Suprapubic skin (tissue), 4 donors: ENCODE data around the gene PDCD10. TPM values are rescaled to one million over a fixed set of nuclear protein-coding genes. Genes with fewer than 3 reads are reported as not detected.

ENCODE experiments used
- DNase-seq, 2 donors: peaks; one replicate each; pipeline ENCODE4 v3.0.0-alpha.2; 2019; ENCODE audit warnings: low spot score in 2 of 2
- H3K27ac ChIP-seq: fragments of 200-600 bp; sonication (generic); one replicate; pipeline ENCODE4 v1.5.1; 2019
- H3K27me3 ChIP-seq: fragments of 200-600 bp; sonication (generic); one replicate; pipeline ENCODE4 v1.5.1; 2019
- H3K36me3 ChIP-seq: fragments of 200-600 bp; sonication (generic); one replicate; pipeline ENCODE4 v1.5.1; 2019
- H3K4me1 ChIP-seq: fragments of 200-600 bp; sonication (generic); one replicate; pipeline ENCODE4 v1.5.1; 2019
- H3K4me3 ChIP-seq: fragments of 200-600 bp; sonication (generic); one replicate; pipeline ENCODE4 v1.5.1; 2019; ENCODE audit warnings: mild to moderate bottlenecking
- H3K9me3 ChIP-seq: fragments of 200-600 bp; sonication (generic); one replicate; pipeline ENCODE4 v1.5.1; 2019
- EP300 ChIP-seq: sonication (generic); formaldehyde crosslinking; IDR thresholded peaks from one replicate; pipeline ENCODE4 v1.6.1; 2017; ENCODE audit warnings: antibody characterized with exemption
- POLR2A ChIP-seq, 2 donors: fragments of 450-650 bp; IDR thresholded peaks; one replicate each; pipeline ENCODE4 v1.6.1; 2017; ENCODE audit warnings: antibody characterized with exemption in 2 of 2, mild to moderate bottlenecking in 2 of 2, moderate library complexity in 2 of 2
- POLR2AphosphoS5 ChIP-seq, 3 donors: sonication (generic); formaldehyde crosslinking; IDR thresholded peaks; one replicate each; pipeline ENCODE4 v1.6.1; 2017; ENCODE audit warnings: antibody characterized with exemption in 3 of 3
- WGBS: methylation state at CpG from one replicate; pipeline ENCODE4 v1.1.5; 2018; 5-methylcytosine and 5-hydroxymethylcytosine counted together
- total RNA-seq, 4 donors: library from RNA; depleted of rRNA; stranded (reverse); fragments of >200 nt; gene quantifications; one replicate each; pipeline ENCODE4 v1.1.0, GENCODE V29; 2016
- TF ChIP-seq, protein P1 (sequence below), 2 donors: fragments of 200-600 bp in 1 of 2; fragments of 450-650 bp in 1 of 2; sonication (generic) in 1 of 2; IDR thresholded peaks; one replicate each; pipeline ENCODE4 v1.5.1; 2016 to 2019; ENCODE audit warnings: antibody characterized with exemption in 2 of 2, mild to moderate bottlenecking in 1 of 2, moderate library complexity in 1 of 2

The PDCD10 gene
- total RNA-seq, 4 donors from 2014 or later: 45.7 to 57.2 (median 53.2) TPM

DNA sequence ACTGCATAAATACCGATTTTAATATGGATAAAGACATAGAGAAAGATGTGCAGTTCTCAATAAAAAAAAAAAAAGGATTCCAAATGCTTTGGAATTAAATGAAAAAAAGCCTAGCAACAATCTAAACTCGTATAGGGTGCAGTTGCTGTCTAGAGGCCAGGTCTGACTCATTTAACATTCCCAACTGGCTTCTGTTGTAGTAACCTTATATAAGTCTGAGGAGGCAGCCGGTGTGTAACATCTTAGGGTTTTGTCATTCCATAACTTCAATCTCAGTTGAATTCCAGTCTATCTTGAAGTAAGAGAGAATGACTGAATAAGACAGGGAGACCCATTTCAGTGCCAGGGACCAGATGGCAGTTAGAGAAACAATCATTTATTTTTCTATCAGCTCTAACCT, 6.5 kb downstream of the PDCD10 start:
- Histone ChIP-seq H3K4me3 (no peak overlapping the region), H3K36me3 (no peaks in the 10 kb centered on the region), H3K27ac (no peak overlapping the region), H3K9me3 (no peaks in the 10 kb centered on the region), H3K4me1 (peaks cover 39% of the 10 kb centered on the region), H3K27me3 (no peaks in the 10 kb centered on the region)
- 63% methylated on average over 3 of the region's 3 CpGs for WGBS
- DNase-seq: no peak
- TF ChIP-seq POLR2A (IDR thresholded peaks at IDR 0.05): no peak
- TF ChIP-seq EP300: no peak
- no peak for TF ChIP-seq POLR2AphosphoS5 (IDR thresholded peaks at IDR 0.05)

DNA sequence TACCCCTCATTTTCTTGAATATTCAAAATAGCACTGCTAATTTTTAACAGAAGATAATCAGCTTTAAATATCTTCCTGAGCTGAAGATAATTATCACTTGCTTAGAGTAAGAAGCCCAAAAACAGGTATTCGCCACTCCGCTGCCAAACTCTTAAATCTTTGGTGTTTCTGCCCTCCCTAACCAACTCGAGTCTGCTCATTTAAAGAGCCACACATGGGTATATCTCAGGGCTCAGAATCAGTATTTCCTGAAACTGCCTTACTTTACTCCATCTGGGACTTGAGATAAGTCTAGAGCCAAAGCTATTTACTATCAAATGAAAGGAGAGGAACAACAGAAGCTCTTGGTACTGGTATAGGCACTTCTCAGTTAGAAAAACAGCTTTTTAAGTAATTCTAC, 10.8 kb downstream of the PDCD10 start:
- Histone ChIP-seq H3K27ac (no peak overlapping the region), H3K4me1 (peaks cover 15% of the 10 kb centered on the region), H3K9me3 (no peaks in the 10 kb centered on the region), H3K27me3 (no peaks in the 10 kb centered on the region), H3K4me3 (no peak overlapping the region), H3K36me3 (peaks cover 12% of the 10 kb centered on the region)
- no peak for DNase-seq
- 52% methylated on average over 3 of the region's 3 CpGs for WGBS
- TF ChIP-seq EP300 (no peak), POLR2A (IDR thresholded peaks at IDR 0.05) (no peak), POLR2AphosphoS5 (IDR thresholded peaks at IDR 0.05) (no peak)
- TF ChIP-seq, protein P1, sequence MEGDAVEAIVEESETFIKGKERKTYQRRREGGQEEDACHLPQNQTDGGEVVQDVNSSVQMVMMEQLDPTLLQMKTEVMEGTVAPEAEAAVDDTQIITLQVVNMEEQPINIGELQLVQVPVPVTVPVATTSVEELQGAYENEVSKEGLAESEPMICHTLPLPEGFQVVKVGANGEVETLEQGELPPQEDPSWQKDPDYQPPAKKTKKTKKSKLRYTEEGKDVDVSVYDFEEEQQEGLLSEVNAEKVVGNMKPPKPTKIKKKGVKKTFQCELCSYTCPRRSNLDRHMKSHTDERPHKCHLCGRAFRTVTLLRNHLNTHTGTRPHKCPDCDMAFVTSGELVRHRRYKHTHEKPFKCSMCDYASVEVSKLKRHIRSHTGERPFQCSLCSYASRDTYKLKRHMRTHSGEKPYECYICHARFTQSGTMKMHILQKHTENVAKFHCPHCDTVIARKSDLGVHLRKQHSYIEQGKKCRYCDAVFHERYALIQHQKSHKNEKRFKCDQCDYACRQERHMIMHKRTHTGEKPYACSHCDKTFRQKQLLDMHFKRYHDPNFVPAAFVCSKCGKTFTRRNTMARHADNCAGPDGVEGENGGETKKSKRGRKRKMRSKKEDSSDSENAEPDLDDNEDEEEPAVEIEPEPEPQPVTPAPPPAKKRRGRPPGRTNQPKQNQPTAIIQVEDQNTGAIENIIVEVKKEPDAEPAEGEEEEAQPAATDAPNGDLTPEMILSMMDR (IDR thresholded peaks at IDR 0.05): no peak

DNA sequence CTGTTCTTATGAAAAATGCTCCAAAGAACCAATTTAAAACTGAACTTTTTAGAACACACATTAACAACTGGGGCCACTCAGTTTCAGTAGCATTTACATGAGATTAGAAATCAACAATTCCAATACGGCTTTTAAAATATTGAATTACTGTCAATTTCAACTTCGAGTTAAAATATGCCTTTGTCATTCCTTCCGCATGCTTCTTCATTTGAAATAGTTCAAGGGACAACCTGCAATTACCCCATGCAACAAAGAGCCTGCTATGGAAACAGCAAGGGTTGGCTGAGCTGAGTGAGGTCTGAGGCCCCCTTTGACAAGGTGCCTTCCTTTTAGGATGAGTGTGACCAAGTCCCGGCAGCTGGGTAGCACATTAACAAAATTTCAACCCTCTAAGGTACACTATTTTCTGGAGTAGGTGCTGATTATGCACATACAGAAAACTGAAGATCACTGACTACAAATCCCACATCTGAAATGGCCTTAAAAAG, 11.6 kb downstream of the PDCD10 start:
- Histone ChIP-seq H3K4me1 (peaks cover 7% of the 10 kb centered on the region), H3K36me3 (peaks cover 20% of the 10 kb centered on the region), H3K27ac (no peak overlapping the region), H3K4me3 (no peak overlapping the region), H3K27me3 (no peaks in the 10 kb centered on the region), H3K9me3 (no peaks in the 10 kb centered on the region)
- TF ChIP-seq POLR2AphosphoS5 (IDR thresholded peaks at IDR 0.05) (no peak), EP300 (no peak), POLR2A (IDR thresholded peaks at IDR 0.05) (no peak)
- TF ChIP-seq, protein P1 (IDR thresholded peaks at IDR 0.05): no peak
- DNase-seq: no peak
- 90% methylated on average over 4 of the region's 4 CpGs for WGBS

DNA sequence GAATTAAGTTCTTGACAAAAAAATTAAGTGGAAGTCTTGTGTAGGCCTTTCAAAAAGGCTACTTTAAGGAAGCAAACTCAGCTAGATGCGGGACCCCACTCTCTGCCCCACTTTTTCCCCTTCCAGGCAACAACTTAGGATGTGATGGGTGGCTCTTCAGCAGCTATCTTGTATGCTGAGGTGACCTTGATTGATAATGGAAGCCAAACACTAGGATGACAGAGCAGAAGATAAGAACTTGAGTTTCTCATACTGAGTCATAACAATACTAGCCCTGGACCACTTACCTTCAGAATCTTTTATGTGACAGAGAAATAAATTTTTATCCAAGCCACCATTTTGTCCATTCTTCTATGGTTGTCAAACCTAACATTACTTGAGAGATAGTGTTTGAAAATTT, 16.1 kb downstream of the PDCD10 start:
- no peaks in the 10 kb centered on the region for H3K27me3 ChIP-seq
- TF ChIP-seq POLR2A (IDR thresholded peaks at IDR 0.05) (no peak), POLR2AphosphoS5 (IDR thresholded peaks at IDR 0.05) (no peak), EP300 (no peak)
- TF ChIP-seq, protein P1 (IDR thresholded peaks at IDR 0.05): no peak

DNA sequence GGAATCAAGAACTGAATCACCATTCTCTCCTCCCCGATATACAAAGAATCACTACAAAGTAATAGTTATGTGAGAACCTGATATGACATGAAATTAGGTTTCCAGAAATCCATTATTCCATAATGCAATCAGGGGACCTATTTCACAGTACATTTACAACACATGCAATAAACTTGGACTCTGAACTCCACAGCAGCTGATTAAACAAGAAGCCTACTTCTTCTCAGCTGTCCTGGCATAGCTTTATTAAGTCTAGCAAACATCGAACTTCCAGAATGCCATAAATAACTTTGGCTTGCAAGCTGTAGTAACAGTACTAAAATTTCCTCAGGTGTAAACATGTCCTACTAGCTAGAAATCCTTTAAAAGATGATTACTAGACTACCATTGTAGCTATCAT, 17.8 kb downstream of the PDCD10 start:
- H3K4me3 ChIP-seq: no peak overlapping the region
- no peaks in the 10 kb centered on the region for H3K27me3 ChIP-seq
- no peaks in the 10 kb centered on the region for H3K9me3 ChIP-seq
- 81% methylated on average over 2 of the region's 2 CpGs for WGBS
- TF ChIP-seq POLR2AphosphoS5 (IDR thresholded peaks at IDR 0.05) (no peak), POLR2A (IDR thresholded peaks at IDR 0.05) (no peak), EP300 (no peak)
- TF ChIP-seq, protein P1 (IDR thresholded peaks at IDR 0.05): no peak
- no peaks in the 10 kb centered on the region for H3K4me1 ChIP-seq
- no peak for DNase-seq
- peaks cover 32% of the 10 kb centered on the region for H3K36me3 ChIP-seq
- H3K27ac ChIP-seq: no peak overlapping the region

More for the DNA sequence above, 16.1 kb downstream of the PDCD10 start:
- Histone ChIP-seq H3K27ac (no peak overlapping the region), H3K9me3 (no peaks in the 10 kb centered on the region), H3K4me3 (no peak overlapping the region), H3K4me1 (no peaks in the 10 kb centered on the region), H3K36me3 (peaks cover 32% of the 10 kb centered on the region)
- 95% methylated on average over 1 of the region's 1 CpG for WGBS
- no peak for DNase-seq

DNA sequence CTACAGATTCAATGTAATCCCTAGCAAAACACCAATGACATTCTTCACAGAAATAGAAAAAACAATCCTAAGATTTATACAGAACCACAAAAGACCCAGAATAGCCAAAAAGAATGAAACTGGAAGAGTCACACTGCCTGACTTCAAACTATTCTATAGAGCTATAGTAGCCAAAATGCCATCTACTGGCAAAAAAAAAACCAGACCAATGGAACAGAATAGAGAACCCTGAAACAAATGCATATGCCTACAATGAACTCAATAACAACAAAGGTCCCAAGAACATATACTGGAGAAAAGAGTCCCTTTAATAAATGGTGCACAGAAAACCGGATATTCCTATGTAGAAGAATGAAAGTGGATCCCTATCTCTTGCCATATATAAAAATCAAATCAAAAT, 19.8 kb downstream of the PDCD10 start:
- Histone ChIP-seq H3K27ac (no peak overlapping the region), H3K4me3 (no peak overlapping the region), H3K27me3 (no peaks in the 10 kb centered on the region), H3K36me3 (peaks cover 39% of the 10 kb centered on the region), H3K9me3 (no peaks in the 10 kb centered on the region), H3K4me1 (no peaks in the 10 kb centered on the region)
- no peak for TF ChIP-seq EP300
- no peak for TF ChIP-seq POLR2A (IDR thresholded peaks at IDR 0.05)
- TF ChIP-seq POLR2AphosphoS5 (IDR thresholded peaks at IDR 0.05): no peak
- TF ChIP-seq, protein P1 (IDR thresholded peaks at IDR 0.05): no peak
- DNase-seq: no peak
- WGBS: 100% methylated on average over 1 of the region's 1 CpG
